K562 (cell line): ENCODE results near the gene CYB561A3. TPM values are rescaled to one million over a fixed set of nuclear protein-coding genes. Genes with fewer than 3 reads are reported as not detected.
A peak's percentile ranks its signal among the peaks of the same experiment; 100 is the strongest.

ENCODE experiments used
- ARID3A ChIP-seq: IDR thresholded peaks from 2 replicates; pipeline ENCODE4 v1.6.1; 2012; ENCODE audit warnings: low read depth, low read length, improper control_type of control experiment, borderline replicate concordance
- CBFA2T3 ChIP-seq: fragments of 450-650 bp; IDR thresholded peaks from 2 replicates; pipeline ENCODE4 v1.6.1; 2017
- CCNT2 ChIP-seq: IDR thresholded peaks from 2 replicates; pipeline ENCODE4 v1.6.1; 2011; ENCODE audit warnings: borderline replicate concordance, low read depth, mild to moderate bottlenecking, moderate library complexity, mixed read lengths, low read length; ENCODE audit not compliant: insufficient read length; ENCODE audit errors: extremely low read depth
- DPF2 ChIP-seq: fragments of 450-650 bp; IDR thresholded peaks from 2 replicates; pipeline ENCODE4 v1.6.1; 2016
- FOSL1 ChIP-seq: fragments of 200-800 bp; sonication (Bioruptor generic); conservative IDR thresholded peaks from 2 replicates; pipeline ENCODE4 v1.6.1; 2016; ENCODE audit warnings: missing genetic modification characterization, missing compliant biosample characterization
- FOXA3 ChIP-seq, 2 experiments: fragments of 450-650 bp in 1 of 2; sonication (generic) in 1 of 2; formaldehyde crosslinking; IDR thresholded peaks in 1 of 2; conservative IDR thresholded peaks in 1 of 2; 2 replicates each; pipeline versions ENCODE4 v1.4.0 to v1.8.0; 2020 to 2022; ENCODE audit warnings: mild to moderate bottlenecking in 2 of 2, missing genetic modification reagents in 1 of 2
- KHSRP ChIP-seq: fragments of 450-650 bp; IDR thresholded peaks from 2 replicates; pipeline ENCODE4 v1.6.1; 2017
- LEF1 ChIP-seq: fragments of 450-650 bp; IDR thresholded peaks from 2 replicates; pipeline ENCODE4 v1.6.1; 2016; ENCODE audit warnings: mild to moderate bottlenecking
- MEIS2 ChIP-seq: fragments of 450-650 bp; IDR thresholded peaks from 2 replicates; pipeline ENCODE4 v1.6.1; 2014; ENCODE audit warnings: mild to moderate bottlenecking; ENCODE audit not compliant: partially characterized antibody
- MTA2 ChIP-seq: fragments of 450-650 bp; IDR thresholded peaks from 2 replicates; pipeline ENCODE4 v1.6.1; 2016; ENCODE audit warnings: low read depth
- NELFE ChIP-seq: IDR thresholded peaks from 2 replicates; pipeline ENCODE4 v1.6.1; 2011; ENCODE audit warnings: mild to moderate bottlenecking; ENCODE audit not compliant: insufficient read depth, insufficient read length
- NFIC ChIP-seq: fragments of 450-650 bp; IDR thresholded peaks from 2 replicates; pipeline ENCODE4 v1.6.1; 2017; ENCODE audit warnings: mild to moderate bottlenecking, inconsistent platforms
- PML ChIP-seq: IDR thresholded peaks from 2 replicates; pipeline ENCODE4 v1.6.1; 2012; ENCODE audit warnings: low read length, inconsistent platforms
- PRMT5 ChIP-seq: sonication (generic); formaldehyde crosslinking; IDR thresholded peaks from 2 replicates; pipeline ENCODE4 v1.5.0; 2020; ENCODE audit warnings: missing genetic modification reagents
- SMARCC2 ChIP-seq: fragments of 450-650 bp; IDR thresholded peaks from 2 replicates; pipeline ENCODE4 v1.6.1; 2017; ENCODE audit warnings: antibody characterized with exemption, moderate library complexity, mild to moderate bottlenecking, low read depth
- SP2 ChIP-seq: IDR thresholded peaks from 2 replicates; pipeline ENCODE4 v1.6.1; 2011; ENCODE audit warnings: mild to moderate bottlenecking, low read depth, low read length, moderate library complexity; ENCODE audit not compliant: poor library complexity, severe bottlenecking; ENCODE audit errors: extremely low read depth
- TAF7 ChIP-seq: fragments of 450-650 bp; IDR thresholded peaks from 2 replicates; pipeline ENCODE4 v1.6.1; 2016; ENCODE audit warnings: missing genetic modification characterization, missing compliant biosample characterization
- TBL1XR1 ChIP-seq, 2 experiments: IDR thresholded peaks; 2 replicates each; pipeline ENCODE4 v1.6.1; 2012; ENCODE audit warnings: improper control_type of control experiment in 2 of 2, low read length in 2 of 2, mild to moderate bottlenecking in 1 of 2
- TFAP4 ChIP-seq: sonication (generic); formaldehyde crosslinking; IDR thresholded peaks from 2 replicates; pipeline ENCODE4 v1.8.0; 2022; ENCODE audit warnings: missing genetic modification reagents, mild to moderate bottlenecking, moderate library complexity, borderline replicate concordance
- ZBTB7A ChIP-seq: IDR thresholded peaks from 2 replicates; pipeline ENCODE4 v1.6.1; 2011; ENCODE audit warnings: low read depth, mild to moderate bottlenecking, low read length, moderate library complexity, borderline replicate concordance; ENCODE audit not compliant: control insufficient read depth
- ZNF316 ChIP-seq: fragments of 450-650 bp; IDR thresholded peaks from 2 replicates; pipeline ENCODE4 v1.6.1; 2016
- ZNF41 ChIP-seq: fragments of 250-450 bp; sonication (Bioruptor Pico); conservative IDR thresholded peaks from 2 replicates; pipeline ENCODE4 v1.4.0; 2020; ENCODE audit warnings: mild to moderate bottlenecking
- ZNF592 ChIP-seq: fragments of 450-650 bp; IDR thresholded peaks from 2 replicates; pipeline ENCODE4 v1.6.1; 2017; ENCODE audit warnings: antibody characterized with exemption, mild to moderate bottlenecking
- polyA plus RNA-seq, 8 experiments: library from polyadenylated mRNA; depleted of rRNA in 4 of 8; stranded (reverse) in 5 of 8; unstranded in 3 of 8; fragments of >200 nt; fragmentation: Nextera tagmentation in 2 of 8; fragmentation: Illumina TruSeq in 1 of 8; extraction: Ambion mirVana in 2 of 8; extraction: Trizol in 1 of 8; gene quantifications; 2 replicates each; pipeline versions ENCODE4 v1.2.1 to v1.2.3, GENCODE V29; 2011 to 2014; ENCODE audit warnings: inconsistent platforms in 1 of 8, missing spikeins in 1 of 8
- total RNA-seq, 7 experiments: library from RNA; depleted of rRNA in 6 of 7; stranded (reverse); fragments of >200 nt in 6 of 7; fragmentation: Illumina TruSeq in 2 of 7; extraction: Trizol in 2 of 7; gene quantifications; 2 replicates each; pipeline versions ENCODE4 v1.2.1 to v1.2.3, GENCODE V29; 2011 to 2021; ENCODE audit warnings: low replicate concordance in 1 of 7

CYB561A3 gene
- total and polyA plus RNA-seq, 9 of the 15 experiments (the other 6 are each of a cell fraction or from before 2014, with no cell fraction given) = 29.2 to 78.9 (median 37.9) TPM

- TF ChIP-seq TFAP4 (CRISPR knock-in tag) (0 out of 2 replicates have a peak, but pooled peaks have one; percentile 5), TBL1XR1 (IDR thresholded peaks at IDR 0.05; ENCODE audit: low read length in 2 of 2) (no peak), FOSL1 (tag) (0 out of 2 replicates have a peak, but pooled peaks have one; percentile 32), ZNF41 (CRISPR knock-in tag) (no peak), FOXA3 (CRISPR knock-in tag; conservative IDR thresholded peaks at IDR 0.05 in 1 of 2, IDR thresholded peaks at IDR 0.05 in 1 of 2) (0 out of 4 replicates have a peak, but pooled peaks of 1 of the 2 experiments have one; percentile 17), PML (peak; percentile 57; the same call in 1 of the 2 replicates), LEF1 (0 out of 2 replicates have a peak, but pooled peaks have one; percentile 31), NELFE (no peak), ZBTB7A (no peak), PRMT5 (CRISPR knock-in tag) (no peak), KHSRP (0 out of 2 replicates have a peak, but pooled peaks have one; percentile 10), CBFA2T3 (peak; percentile 83), SMARCC2 (peak; percentile 45; the same call in 1 of the 2 replicates), ARID3A (peak; percentile 80; the same call in 1 of the 2 replicates), NFIC (peak; percentile 78), TAF7 (tag) (no peak), ZNF316 (peak; percentile 96), DPF2 (peak; percentile 85), MTA2 (peak; percentile 53), SP2 (no peak), MEIS2 (peak; percentile 88), CCNT2 (peak; percentile 36), ZNF592 (peak; percentile 57)
Measured at GRCh38 chr11:61367406-61367805, 5.7 kb upstream of the CYB561A3 start (continued).
